ELF-1 (cell line): ENCODE data around the gene MAEA.

Experiments used
- DNase-seq: peaks from one replicate; pipeline ENCODE4 v3.0.0-alpha.2; 2016; ENCODE audit warnings: low read depth, low spot score

MAEA gene

DNA sequence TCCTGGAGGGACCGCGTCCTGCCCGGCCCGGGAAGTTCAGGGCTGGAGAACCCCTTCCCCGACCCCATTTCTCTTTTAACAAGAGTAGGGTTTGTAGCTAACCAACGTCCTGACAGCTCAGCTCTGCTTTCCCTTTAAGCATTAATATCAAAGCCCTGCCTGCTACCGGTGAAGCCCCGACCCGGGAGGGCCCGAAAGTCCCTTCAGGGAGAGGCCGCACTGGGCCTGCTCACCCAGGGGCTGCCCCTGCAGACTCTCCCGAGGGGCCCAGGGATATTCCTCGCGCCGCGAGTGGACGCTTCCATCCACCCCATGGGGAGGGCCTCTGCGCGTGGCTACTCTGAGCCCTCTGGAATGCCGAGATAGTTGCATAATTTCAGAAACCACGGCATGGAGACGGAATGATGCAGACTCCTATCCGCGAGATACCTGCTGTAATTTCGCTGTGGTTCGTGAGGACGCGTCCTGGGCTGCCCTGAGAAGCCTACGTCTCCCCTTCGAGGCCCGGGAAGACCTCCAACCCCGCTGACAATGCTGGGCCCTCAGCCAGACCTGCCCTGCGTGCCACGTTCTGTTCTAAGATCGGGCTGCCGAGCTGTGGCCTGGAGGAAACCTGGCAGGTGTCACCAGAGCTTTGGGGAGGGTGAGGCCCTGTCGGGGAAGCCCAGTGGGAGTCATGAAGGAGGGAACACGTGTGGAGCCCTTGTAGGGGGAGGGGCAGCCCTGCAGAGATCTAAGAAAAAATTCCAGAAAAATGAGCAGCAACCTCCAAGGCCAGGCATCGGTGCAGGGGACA lies 39.8 kb upstream of the MAEA start:
- DNase-seq = peak; percentile 26

DNA sequence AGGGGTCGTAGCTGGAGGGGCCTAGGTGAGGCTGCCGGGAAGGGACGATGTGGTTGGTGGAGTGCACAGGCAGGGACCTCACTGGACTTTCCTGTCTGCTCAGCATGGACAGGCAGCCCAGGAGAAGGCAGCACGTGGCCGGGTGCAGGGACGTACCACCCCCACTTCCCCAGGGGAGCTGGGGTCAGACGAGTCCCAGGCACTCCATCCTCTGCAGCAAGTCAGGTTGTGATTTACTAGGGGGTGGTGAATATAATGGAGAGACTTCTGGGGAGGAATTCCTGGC lies 39.2 kb upstream of the MAEA start:
- no peak for DNase-seq

DNA sequence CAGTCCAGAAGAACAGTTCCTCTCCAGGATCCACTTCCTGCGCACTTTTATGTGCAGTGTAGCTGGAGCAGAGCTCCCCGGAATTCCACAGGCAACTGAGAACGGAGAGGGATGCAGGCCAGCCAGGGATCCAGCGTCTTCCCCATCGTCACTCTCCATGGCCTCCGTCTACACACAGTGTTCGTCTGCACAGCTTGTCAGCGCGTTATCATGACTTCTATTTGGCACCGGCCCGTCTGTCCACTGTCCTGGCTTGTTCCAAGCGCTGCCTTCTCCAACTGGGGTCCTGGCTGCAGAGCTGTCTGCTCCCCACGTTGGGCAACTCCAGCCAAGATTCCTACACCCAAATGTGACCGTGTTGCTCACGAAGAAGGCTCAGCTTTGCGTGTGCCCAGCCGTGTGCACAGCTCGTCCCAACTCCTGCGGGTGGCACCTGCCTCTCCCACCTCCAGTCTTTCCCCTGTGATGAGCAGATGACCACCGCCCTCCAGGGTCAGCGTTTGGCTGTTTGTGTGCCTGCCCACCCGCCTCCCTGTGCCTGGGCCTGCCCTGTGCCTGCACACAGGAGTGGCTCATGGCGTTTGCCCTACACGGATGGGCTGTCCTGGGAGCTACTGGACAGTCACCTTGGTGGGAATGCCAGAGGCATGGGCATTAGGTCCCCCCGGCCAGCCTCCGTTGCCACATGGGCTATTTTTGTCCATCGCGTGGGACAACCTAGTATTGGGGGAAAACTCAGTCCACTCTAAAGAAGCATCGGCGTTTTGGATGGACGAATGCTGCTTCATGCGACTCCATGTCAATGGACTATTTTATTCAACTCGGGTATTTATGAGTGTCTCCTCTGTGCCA lies 38.5 kb upstream of the MAEA start:
- DNase-seq = no peak

DNA sequence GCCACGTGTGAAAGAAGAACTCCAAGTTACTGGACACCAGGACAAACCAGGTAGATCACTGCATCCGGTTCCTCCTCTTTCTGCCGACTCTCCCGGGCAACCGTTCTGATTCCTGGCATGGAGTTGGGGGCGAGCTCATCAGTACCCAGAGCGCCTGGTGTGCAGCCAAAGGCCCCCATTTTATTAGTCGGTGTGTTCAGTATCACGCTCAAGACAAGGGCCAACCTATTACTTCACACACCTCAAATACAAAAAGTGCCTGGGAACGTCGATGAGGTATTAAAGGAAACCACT lies 38.0 kb upstream of the MAEA start:
- DNase-seq = no peak

DNA sequence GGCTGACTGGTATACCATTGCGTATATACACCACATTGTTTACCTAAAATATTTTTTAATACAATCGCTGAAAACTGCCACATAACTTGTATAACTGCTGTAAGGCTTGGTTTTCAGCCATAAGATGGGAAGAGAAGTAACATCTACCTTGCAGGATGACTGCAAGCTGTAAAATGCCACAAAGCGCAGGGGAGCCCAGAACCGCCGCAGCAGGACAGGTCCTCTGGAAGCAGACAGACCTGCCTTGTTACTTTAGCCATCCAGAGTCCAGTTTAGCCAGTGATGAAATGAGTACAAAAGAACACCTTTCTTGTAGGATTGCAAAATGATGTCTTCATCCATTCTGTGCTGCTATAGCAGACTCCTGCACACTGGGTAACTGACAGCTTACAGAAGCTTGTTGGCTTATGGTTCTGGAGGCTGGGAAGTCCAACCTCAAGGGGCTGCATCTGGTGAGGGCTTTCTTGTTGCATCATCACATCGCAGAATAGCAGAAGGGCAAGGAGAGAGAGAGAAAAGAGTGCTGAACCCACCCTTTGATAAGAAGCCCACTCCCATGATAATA lies 36.7 kb upstream of the MAEA start:
- DNase-seq = no peak

- DNase-seq = no peak
Observed at GRCh38 chr4:1253831-1254230, 35.9 kb upstream of the MAEA start.

GRCh38 chr4:1255151-1255550 lies 34.5 kb upstream of the MAEA start:
- DNase-seq = no peak

GRCh38 chr4:1255699-1256098 lies 34.0 kb upstream of the MAEA start:
- no peak for DNase-seq

DNA sequence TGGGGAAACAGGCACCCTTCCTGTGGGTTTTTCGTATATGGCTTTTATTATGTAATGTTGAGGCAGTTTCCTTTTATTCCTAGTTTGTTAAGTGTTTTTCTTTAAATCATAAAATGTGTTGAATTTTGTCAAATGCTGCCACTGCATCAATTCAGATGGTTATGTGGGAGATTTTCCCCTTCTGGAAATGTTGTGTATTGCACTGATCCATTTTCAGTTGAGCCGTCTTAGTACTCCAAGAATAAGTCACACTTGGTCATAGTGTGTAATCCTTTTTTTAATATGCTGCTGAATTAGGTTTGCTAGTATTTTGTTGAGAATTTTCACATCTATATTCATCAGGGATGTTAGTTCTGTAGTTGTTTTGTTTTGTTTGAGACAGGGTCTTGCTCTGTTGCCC lies 31.2 kb upstream of the MAEA start:
- no peak for DNase-seq

DNA sequence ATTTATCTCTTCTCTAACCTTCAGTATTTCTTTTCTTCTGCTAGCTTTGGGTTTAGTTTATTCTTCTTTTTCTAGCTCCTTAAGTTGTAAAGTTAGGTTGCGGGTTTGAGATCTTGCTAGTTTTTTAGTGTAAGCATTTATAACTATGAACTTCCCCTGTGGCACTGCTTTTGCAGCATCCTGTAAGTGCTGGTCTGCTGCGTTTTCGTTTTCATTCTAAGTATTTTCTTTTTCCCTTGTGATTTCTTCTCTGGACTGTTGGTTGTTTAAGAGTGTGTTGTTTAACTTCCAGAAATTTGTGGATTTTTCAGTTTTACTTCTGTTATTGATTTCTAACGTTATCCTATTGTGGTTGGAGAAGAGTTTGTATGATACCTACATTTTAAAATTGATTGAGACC lies 29.7 kb upstream of the MAEA start:
- no peak for DNase-seq

- no peak for DNase-seq
Observed at GRCh38 chr4:1260418-1261106, 29.1 kb upstream of the MAEA start.

- DNase-seq = no peak
Observed at GRCh38 chr4:1261107-1261928, 28.4 kb upstream of the MAEA start.

- no peak for DNase-seq
Observed at GRCh38 chr4:1264942-1265341, 24.7 kb upstream of the MAEA start.

DNA sequence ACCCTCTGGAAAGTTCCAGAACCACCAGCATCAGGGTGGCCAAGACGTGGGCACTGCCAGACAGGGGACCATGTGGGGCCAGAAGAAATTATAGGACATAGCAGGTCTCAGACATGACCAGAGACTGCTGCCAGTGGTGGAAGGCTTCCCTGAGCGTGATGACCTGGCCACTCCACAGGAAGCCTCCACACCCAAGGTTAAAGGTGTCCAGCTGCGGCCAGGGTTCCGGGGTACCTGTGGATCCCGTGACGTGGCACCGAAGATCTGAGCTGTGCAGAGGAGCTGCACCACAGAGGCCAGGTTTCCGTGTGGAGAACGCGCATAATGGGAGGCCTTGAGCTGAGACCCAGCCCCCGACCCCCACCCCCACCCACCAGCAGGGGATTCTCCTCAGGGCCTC lies 24.3 kb upstream of the MAEA start:
- DNase-seq = no peak

GRCh38 chr4:1266881-1267763 lies 22.6 kb upstream of the MAEA start:
- DNase-seq = no peak

DNA sequence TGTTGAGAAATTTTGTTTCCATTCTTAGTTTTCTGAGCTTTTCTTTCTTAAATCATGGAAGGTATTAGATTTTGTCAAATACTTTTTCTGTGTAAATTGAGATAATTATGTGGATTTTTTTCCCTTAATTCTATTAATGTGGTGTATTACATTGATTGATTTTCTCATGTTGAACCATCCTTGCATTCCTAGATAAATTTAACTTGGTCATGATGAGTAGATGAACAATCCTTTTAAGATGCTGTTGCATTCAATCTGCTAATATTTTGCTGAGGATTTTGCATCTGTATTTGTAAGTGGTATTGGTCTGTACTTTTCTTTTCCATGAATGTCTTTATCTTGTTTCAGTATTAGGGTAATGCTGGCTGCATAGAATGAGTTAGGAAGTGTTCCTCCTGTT lies 20.5 kb upstream of the MAEA start:
- no peak for DNase-seq

DNA sequence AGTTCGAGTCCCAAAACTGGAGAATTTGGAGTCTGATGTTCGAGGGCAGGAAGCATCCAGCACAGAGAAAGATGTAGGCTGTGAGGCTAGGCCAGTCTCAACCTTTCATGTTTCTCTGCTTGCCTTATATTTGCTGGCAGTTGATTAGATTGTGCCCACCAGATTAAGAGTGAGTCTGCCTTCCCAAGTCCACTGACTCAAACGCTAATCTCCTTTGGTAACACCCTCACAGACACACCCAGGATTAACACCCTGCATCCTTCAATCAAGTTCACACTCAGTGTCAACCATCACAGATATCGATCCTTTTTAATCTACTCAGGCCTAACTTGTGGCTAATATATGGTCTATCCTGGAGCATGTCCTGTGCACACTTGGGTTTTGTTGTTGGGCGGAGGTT lies 18.0 kb upstream of the MAEA start:
- DNase-seq = no peak

DNA sequence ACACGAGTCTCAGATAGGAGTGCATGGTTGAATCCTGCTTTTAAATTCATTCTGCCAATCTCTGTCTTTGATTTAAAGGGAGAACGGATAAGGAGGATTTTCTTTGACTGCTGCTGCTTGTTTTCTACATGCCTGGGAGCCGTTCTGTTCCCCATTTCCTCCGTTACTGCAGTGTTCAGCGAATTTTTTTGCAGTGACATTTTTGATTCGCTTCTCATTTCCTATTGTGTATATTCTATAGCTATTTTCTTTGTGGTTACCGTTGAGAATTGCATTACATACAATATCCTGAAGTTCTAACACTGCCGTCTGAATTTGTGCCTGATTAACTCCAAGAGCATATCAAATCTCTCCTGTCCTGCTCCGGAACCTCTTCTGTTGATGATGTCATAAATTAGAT lies 14.8 kb upstream of the MAEA start:
- no peak for DNase-seq

DNA sequence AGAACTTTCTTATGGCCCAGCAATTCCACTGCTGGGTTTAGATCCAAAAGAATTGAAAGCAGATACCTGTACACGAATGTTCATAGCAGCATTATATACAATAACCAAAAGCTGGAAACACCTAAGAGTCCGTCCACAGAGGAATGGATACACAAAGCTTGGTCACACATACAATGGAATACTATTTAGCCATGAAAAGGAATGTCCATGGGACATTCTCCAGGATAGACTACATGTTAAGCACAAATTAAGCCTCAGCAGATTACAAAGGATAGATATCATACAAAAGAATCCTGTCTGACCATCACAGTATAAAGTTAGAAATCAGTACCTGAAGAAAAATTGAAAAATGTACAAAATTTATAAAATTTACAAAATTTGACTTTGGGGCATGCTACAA lies 12.7 kb upstream of the MAEA start:
- no peak for DNase-seq
